SKM-1 (cell line): ENCODE measurements around the gene PGC.

Experiments used
- DNase-seq: peaks from one replicate; lab custom pipeline; 2025; ENCODE audit not compliant: unreplicated experiment; lab: John Stamatoyannopoulos, UW

The PGC gene

GRCh38 chr6:41747256-41748101 is at the start of gene PGC:
Gene PGC (minus strand): TSS chr6:41747397. CDS start chr6:41747334, 63 bp downstream.
- DNase-seq, result no peak

- DNase-seq, result no peak
These were observed 49.3 kb upstream of the PGC start for GRCh38 chr6:41796474-41796873.

GRCh38 chr6:41791984-41792383 is 44.8 kb upstream of the PGC start:
- DNase-seq, result no peak

GRCh38 chr6:41791305-41791704 is 44.1 kb upstream of the PGC start:
- DNase-seq, result no peak

GRCh38 chr6:41790045-41790444 is 42.8 kb upstream of the PGC start:
- no peak for DNase-seq

GRCh38 chr6:41789390-41789724 is 42.2 kb upstream of the PGC start:
- DNase-seq, result no peak

- peak; percentile 91 for DNase-seq
These were observed 40.2 kb upstream of the PGC start, which contains the start of gene TOMM6 for GRCh38 chr6:41787219-41787917. Gene TOMM6 (plus strand): TSS chr6:41787694. CDS start chr6:41787698, 4 bp downstream.

GRCh38 chr6:41786451-41787218 is 39.4 kb upstream of the PGC start:
- DNase-seq, result peak; percentile 66

GRCh38 chr6:41785689-41786450 is 38.7 kb upstream of the PGC start:
- DNase-seq, result no peak

- no peak for DNase-seq
These were observed 38.1 kb upstream of the PGC start for GRCh38 chr6:41785254-41785653.

- peak; percentile 62 for DNase-seq
These were observed 37.5 kb upstream of the PGC start for GRCh38 chr6:41784581-41785171.

GRCh38 chr6:41783106-41783780 is 36.0 kb upstream of the PGC start:
- DNase-seq, result no peak

GRCh38 chr6:41781366-41781730 is 34.2 kb upstream of the PGC start:
- no peak for DNase-seq

- no peak for DNase-seq
These were observed 33.6 kb upstream of the PGC start, which contains the start of gene PRICKLE4 for GRCh38 chr6:41780551-41781365. Gene PRICKLE4 (plus strand): TSS chr6:41780782. CDS start chr6:41783474, 2,692 bp downstream.

- peak; percentile 84 for DNase-seq
These were observed 32.8 kb upstream of the PGC start, which contains the start of gene FRS3 for GRCh38 chr6:41779788-41780550. Gene FRS3 (minus strand): TSS chr6:41779900. CDS start chr6:41776987, 2,913 bp downstream.

GRCh38 chr6:41779336-41779735 is 32.1 kb upstream of the PGC start:
- no peak for DNase-seq

GRCh38 chr6:41778895-41779294 is 31.7 kb upstream of the PGC start:
- no peak for DNase-seq
